ENCODE measurements around the gene ANKRD40CL.

GRCh38 chr17:50775926-50776325 lies 8.6 kb upstream of the ANKRD40CL start:
- TF ChIP-seq EZH2 (IDR thresholded peaks at IDR 0.05; ENCODE audit: insufficient read depth, poor library complexity, severe bottlenecking) (no peak), EZH2phosphoT487 (IDR thresholded peaks at IDR 0.05; ENCODE audit: insufficient read depth, low read depth) (no peak)
